ENCODE measurements around the gene IQCH. TPM values are rescaled to one million over a fixed set of nuclear protein-coding genes. Genes with fewer than 3 reads are reported as not detected.

IQCH gene
- polyA plus RNA-seq, 1 of the 3 experiments (the other 2 are of a cell fraction): 0.81 TPM

GRCh38 chr15:67401336-67401735 lies 146.8 kb downstream of the IQCH start:
- Histone ChIP-seq H3K9ac (no peak overlapping the region), H3F3A (replicated peaks; ENCODE audit: insufficient read depth) (peaks cover 3% of the 10 kb centered on the region), H3K4me1 (ENCODE audit: control insufficient read depth in 1 of 2, insufficient read depth in 2 of 2, low read depth in 1 of 2, low read length in 1 of 2) (no peaks in the 10 kb centered on the region; a peak in 1 of 4 replicates), H3K9me3 (no peaks in the 10 kb centered on the region), H4K20me1 (ENCODE audit: insufficient read depth) (no peaks in the 10 kb centered on the region), H3K9me2 (no peaks in the 10 kb centered on the region), H2AFZ (ENCODE audit: low read depth) (no peak overlapping the region), H3K36me3 (replicated peaks in 1 of 2; ENCODE audit: control insufficient read depth in 1 of 2, insufficient read depth in 2 of 2, low read length in 1 of 2) (no peaks in the 10 kb centered on the region), H3K4me3 (ENCODE audit: low read depth in 2 of 2, low read length in 1 of 2) (no peak overlapping the region), H3K27me3 (ENCODE audit: insufficient read depth) (no peaks in the 10 kb centered on the region), H3K27ac (ENCODE audit: low read depth in 2 of 2, low read length in 1 of 2) (no peak overlapping the region), H3K79me2 (ENCODE audit: insufficient read depth) (no peaks in the 10 kb centered on the region), H3K4me2 (no peak overlapping the region)
- DNase-seq: no peak
- ChIA-PET POLR2A (no interaction called here), CTCF (interaction anchor here (0.9 to 1.7 kb wide), 2 partner anchors 56 to 455 kb away, joined by 3 to 6 read pairs; no protein-coding TSS in a partner anchor)
- TF ChIP-seq RAD21 (IDR thresholded peaks at IDR 0.05; ENCODE audit: low read length): no peak
- TF ChIP-seq NFIC (IDR thresholded peaks at IDR 0.05; ENCODE audit: borderline replicate concordance): no peak
- no peak for TF ChIP-seq RCOR1 (IDR thresholded peaks at IDR 0.05; ENCODE audit: low read length)
- TF ChIP-seq CHD2 (IDR thresholded peaks at IDR 0.05; ENCODE audit: low read length, partially characterized antibody): no peak
- TF ChIP-seq TEAD4 (IDR thresholded peaks at IDR 0.05; ENCODE audit: borderline replicate concordance, insufficient read depth): no peak
- TF ChIP-seq TCF12 (IDR thresholded peaks at IDR 0.05): no peak
- TF ChIP-seq RFX5 (IDR thresholded peaks at IDR 0.05; ENCODE audit: low read length): no peak
- no peak for TF ChIP-seq CTCF (IDR thresholded peaks at IDR 0.05)
- TF ChIP-seq ZBTB33 (IDR thresholded peaks at IDR 0.05; ENCODE audit: borderline replicate concordance, low read depth): no peak
- TF ChIP-seq FOSL2 (IDR thresholded peaks at IDR 0.05; ENCODE audit: borderline replicate concordance, low read depth): no peak
- no peak for TF ChIP-seq USF1 (IDR thresholded peaks at IDR 0.05; ENCODE audit: borderline replicate concordance, low read depth)
- TF ChIP-seq MXI1 (IDR thresholded peaks at IDR 0.05; ENCODE audit: low read depth, low read length): no peak
- no peak for TF ChIP-seq JUND (IDR thresholded peaks at IDR 0.05)
- no peak for TF ChIP-seq FOXJ3 (CRISPR knock-in tag; IDR thresholded peaks at IDR 0.05)
- no peak for TF ChIP-seq MAX (IDR thresholded peaks at IDR 0.05; ENCODE audit: low read depth)
- WGBS (ENCODE audit: low lambda C conversion rate): 86% methylated on average over 5 of the region's 5 CpGs
